ENCODE measurements around the gene SVOP. TPM values are rescaled to one million over a fixed set of nuclear protein-coding genes. Genes with fewer than 3 reads are reported as not detected.

Gene SVOP
- total RNA-seq, 2 donors from 2014 or later, result not detected

Other genes with a start within 250 kb of the SVOP start
- 10 to 100 TPM; 22.3 to 31.2 TPM for gene SSH1, start 163.5 kb downstream of the SVOP start, total RNA-seq
- gene DAO, start 141.0 kb downstream of the SVOP start, total RNA-seq, result not detected
- gene USP30, start 31.5 kb upstream of the SVOP start, total RNA-seq, result 10 to 100 TPM; 15.9 to 20.2 TPM
- gene ALKBH2, start 72.4 kb upstream of the SVOP start, total RNA-seq, result 1 to 10 TPM; 6.5 to 9.4 TPM
- gene UNG, start 76.5 kb upstream of the SVOP start, total RNA-seq, result 10 to 100 TPM; 10.2 to 11.1 TPM
- gene ACACB, start 95.5 kb upstream of the SVOP start, total RNA-seq, result 10 to 100 TPM; 22.2 to 25.9 TPM